Lung (tissue), 12 donors: Measurements from ENCODE around the gene SPATA7. TPM values are rescaled to one million over a fixed set of nuclear protein-coding genes. Genes with fewer than 3 reads are reported as not detected.

ENCODE experiments used
- ATAC-seq: fragments of 200-7000 bp; cut with Tn5 transposase; one replicate; pipeline ENCODE4 v1.9.1; 2020; ENCODE audit warnings: moderate number of reproducible peaks; ENCODE audit not compliant: insufficient read depth, low FRiP score
- DNase-seq, 3 donors: peaks; one replicate each; pipeline ENCODE4 v3.0.0-alpha.2; 2013 to 2017
- H3K27ac ChIP-seq, 2 donors: one replicate each; pipeline ENCODE4 v1.5.1; 2013; ENCODE audit warnings: mild to moderate bottlenecking in 2 of 2, moderate library complexity in 2 of 2, control low read depth in 1 of 2, inconsistent platforms in 1 of 2, low read depth in 1 of 2, low read length in 1 of 2
- H3K27me3 ChIP-seq, 3 donors: one replicate each; pipeline ENCODE4 v1.5.1; 2013; ENCODE audit warnings: low read length in 2 of 3; ENCODE audit not compliant: control insufficient read depth in 3 of 3, insufficient read depth in 3 of 3
- H3K36me3 ChIP-seq, 4 donors: one replicate each; pipeline ENCODE4 v1.5.1; 2013; ENCODE audit warnings: low read length in 4 of 4, mild to moderate bottlenecking in 1 of 4, moderate library complexity in 1 of 4; ENCODE audit not compliant: control insufficient read depth in 4 of 4, insufficient read depth in 4 of 4
- H3K4me1 ChIP-seq, 5 donors: one replicate each; pipeline ENCODE4 v1.5.1; 2013; ENCODE audit warnings: low read length in 5 of 5, mild to moderate bottlenecking in 2 of 5, moderate library complexity in 1 of 5; ENCODE audit not compliant: control insufficient read depth in 5 of 5, insufficient read depth in 5 of 5
- H3K4me3 ChIP-seq: one replicate; pipeline ENCODE4 v1.5.1; 2013; ENCODE audit warnings: mild to moderate bottlenecking, control low read depth, moderate library complexity
- H3K9ac ChIP-seq, 2 donors: one replicate each; pipeline ENCODE4 v1.5.1; 2013; ENCODE audit warnings: low read length in 2 of 2, control low read depth in 1 of 2; ENCODE audit not compliant: insufficient read depth in 1 of 2
- H3K9me3 ChIP-seq, 4 donors: one replicate each; pipeline ENCODE4 v1.5.1; 2013; ENCODE audit warnings: low read length in 3 of 4, mild to moderate bottlenecking in 1 of 4, moderate library complexity in 1 of 4; ENCODE audit not compliant: control insufficient read depth in 4 of 4, insufficient read depth in 3 of 4
- CTCF ChIP-seq: IDR thresholded peaks from 2 replicates; pipeline ENCODE4 v1.5.1; 2012; ENCODE audit warnings: mild to moderate bottlenecking; ENCODE audit errors: control extremely low read depth, extremely low read depth
- WGBS, 2 donors: extraction: QIAGEN DNeasy Blood & Tissue Kit; methylation state at CpG; one replicate each; pipeline ENCODE4 v1.1.7; 2013; 5-methylcytosine and 5-hydroxymethylcytosine counted together
- polyA plus RNA-seq, 2 donors: library from polyadenylated mRNA; stranded (reverse); fragments of 200-250 nt; gene quantifications; one replicate each; pipeline ENCODE4 v1.2.1, GENCODE V29; 2013
- total RNA-seq, 2 donors: library from RNA; depleted of rRNA in 1 of 2; stranded (reverse); fragments of >200 nt in 1 of 2; gene quantifications; one replicate each; pipeline ENCODE4 v1.2.1, GENCODE V29; 2014 to 2021
- donor health status: control.
- donor health status: control.
- donor health status: Bipolar disorder and iron deficiency.
- donor health status: healthy.
- donor health status: DM: yes; HTN: yes; CAD: no.

SPATA7 gene
- total and polyA plus RNA-seq, 4 donors = 4.3 to 34.0 (median 9.7) TPM

DNA sequence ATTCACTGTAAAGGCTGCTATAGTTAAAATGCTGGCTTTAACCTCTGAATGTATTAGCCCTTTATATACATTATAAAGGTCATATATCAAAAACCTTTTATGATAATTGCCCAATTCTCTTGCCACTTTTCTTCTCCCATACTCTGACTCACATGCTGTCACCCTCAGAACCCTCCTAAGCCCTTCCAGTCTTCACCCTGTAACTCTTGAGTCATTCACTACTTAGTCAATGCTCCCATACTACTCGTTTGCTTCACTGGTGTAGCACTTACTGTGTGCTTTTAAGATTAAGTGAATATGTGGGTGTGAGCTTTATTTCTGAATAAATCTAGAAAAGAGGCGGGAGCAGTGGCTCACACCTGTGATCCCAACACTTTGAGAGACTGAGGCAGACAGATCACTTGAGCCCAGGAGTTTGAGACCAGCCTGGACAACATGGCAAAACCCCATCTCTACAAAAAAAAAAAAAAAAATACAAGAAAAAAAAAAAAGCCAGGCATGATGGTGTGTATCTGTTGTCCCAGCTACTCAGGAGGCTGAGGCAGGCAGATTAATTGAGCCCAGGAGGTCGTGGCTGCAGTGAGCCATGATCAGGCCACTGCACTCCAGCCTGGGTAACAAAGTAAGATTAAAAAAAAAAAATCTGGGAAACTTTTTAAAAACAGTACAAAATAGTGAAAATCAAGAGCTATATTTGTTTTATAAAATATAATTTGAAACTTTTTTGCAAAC, 37.6 kb downstream of the SPATA7 start:
- ATAC-seq (no peak), DNase-seq (no peak)
- Histone ChIP-seq H3K36me3 (peaks cover 2 to 15% (median 7%) of the 10 kb centered on the region in 4 donors), H3K9me3 (no peaks in the 10 kb centered on the region), H3K9ac (no peak overlapping the region), H3K4me3 (no peak overlapping the region), H3K27me3 (no peaks in the 10 kb centered on the region), H3K27ac (no peak overlapping the region), H3K4me1 (no peaks in the 10 kb centered on the region)
- TF ChIP-seq CTCF = no peak
- 75 to 84% methylated on average over 3 of the region's 3 CpGs for WGBS, 2 donors

DNA sequence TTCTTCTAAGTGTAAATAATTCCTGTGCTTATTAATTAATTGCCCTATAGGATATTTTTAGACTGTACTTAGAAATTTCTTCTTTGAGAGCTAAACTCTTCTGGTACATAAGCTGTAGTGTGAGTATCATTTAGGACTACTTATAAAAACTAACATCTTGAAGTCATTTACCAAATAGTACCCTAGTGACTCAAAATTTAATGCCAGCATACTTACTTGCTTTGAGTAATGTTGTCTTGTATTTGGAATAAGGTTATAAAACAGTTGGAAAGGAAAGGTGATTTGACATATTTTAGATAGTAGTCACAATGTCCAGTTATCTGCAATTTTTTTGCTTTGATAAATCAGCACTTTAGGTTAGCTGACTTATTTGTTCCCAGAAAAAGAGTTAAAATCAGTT, 39.1 kb downstream of the SPATA7 start:
- no peak overlapping the region for H3K27ac ChIP-seq
- peaks cover 2 to 20% (median 6%) of the 10 kb centered on the region in 4 donors for H3K36me3 ChIP-seq
- TF ChIP-seq CTCF = no peak
- no peak for DNase-seq
- no peaks in the 10 kb centered on the region for H3K4me1 ChIP-seq
- H3K9ac ChIP-seq = no peak overlapping the region
- H3K4me3 ChIP-seq = no peak overlapping the region
- no peaks in the 10 kb centered on the region for H3K9me3 ChIP-seq
- no peak for ATAC-seq
- H3K27me3 ChIP-seq = no peaks in the 10 kb centered on the region

DNA sequence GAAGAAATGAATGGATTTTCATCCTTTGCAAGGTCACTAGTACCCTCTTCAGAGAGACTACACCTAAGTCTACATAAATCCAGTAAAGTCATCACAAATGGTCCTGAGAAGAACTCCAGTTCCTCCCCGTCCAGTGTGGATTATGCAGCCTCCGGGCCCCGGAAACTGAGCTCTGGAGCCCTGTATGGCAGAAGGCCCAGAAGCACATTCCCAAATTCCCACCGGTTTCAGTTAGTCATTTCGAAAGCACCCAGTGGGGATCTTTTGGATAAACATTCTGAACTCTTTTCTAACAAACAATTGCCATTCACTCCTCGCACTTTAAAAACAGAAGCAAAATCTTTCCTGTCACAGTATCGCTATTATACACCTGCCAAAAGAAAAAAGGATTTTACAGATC, 40.8 kb downstream of the SPATA7 start:
- H3K27me3 ChIP-seq = no peaks in the 10 kb centered on the region

More for the DNA sequence above, 40.8 kb downstream of the SPATA7 start:
- Histone ChIP-seq H3K4me3 (no peak overlapping the region), H3K9me3 (no peaks in the 10 kb centered on the region), H3K9ac (no peak overlapping the region), H3K27ac (no peak overlapping the region), H3K4me1 (no peaks in the 10 kb centered on the region), H3K36me3 (peaks cover 1 to 20% (median 3%) of the 10 kb centered on the region in 4 donors)
- ATAC-seq (no peak), DNase-seq (no peak)
- TF ChIP-seq CTCF = no peak
- 90 to 94% methylated on average over 7 of the region's 7 CpGs for WGBS, 2 donors
